Stimulated activated CD8-positive, alpha-beta memory T cell treated with anti-CD3 and anti-CD28 coated beads, Interleukin-15, amount 100 ng/mL, for 24 hours (primary cell): ENCODE measurements around the gene NMRK2.

ENCODE experiments used
- DNase-seq: peaks from one replicate; pipeline ENCODE4 v3.0.0-alpha.2; 2020; ENCODE audit warnings: low read depth

The NMRK2 gene

DNA sequence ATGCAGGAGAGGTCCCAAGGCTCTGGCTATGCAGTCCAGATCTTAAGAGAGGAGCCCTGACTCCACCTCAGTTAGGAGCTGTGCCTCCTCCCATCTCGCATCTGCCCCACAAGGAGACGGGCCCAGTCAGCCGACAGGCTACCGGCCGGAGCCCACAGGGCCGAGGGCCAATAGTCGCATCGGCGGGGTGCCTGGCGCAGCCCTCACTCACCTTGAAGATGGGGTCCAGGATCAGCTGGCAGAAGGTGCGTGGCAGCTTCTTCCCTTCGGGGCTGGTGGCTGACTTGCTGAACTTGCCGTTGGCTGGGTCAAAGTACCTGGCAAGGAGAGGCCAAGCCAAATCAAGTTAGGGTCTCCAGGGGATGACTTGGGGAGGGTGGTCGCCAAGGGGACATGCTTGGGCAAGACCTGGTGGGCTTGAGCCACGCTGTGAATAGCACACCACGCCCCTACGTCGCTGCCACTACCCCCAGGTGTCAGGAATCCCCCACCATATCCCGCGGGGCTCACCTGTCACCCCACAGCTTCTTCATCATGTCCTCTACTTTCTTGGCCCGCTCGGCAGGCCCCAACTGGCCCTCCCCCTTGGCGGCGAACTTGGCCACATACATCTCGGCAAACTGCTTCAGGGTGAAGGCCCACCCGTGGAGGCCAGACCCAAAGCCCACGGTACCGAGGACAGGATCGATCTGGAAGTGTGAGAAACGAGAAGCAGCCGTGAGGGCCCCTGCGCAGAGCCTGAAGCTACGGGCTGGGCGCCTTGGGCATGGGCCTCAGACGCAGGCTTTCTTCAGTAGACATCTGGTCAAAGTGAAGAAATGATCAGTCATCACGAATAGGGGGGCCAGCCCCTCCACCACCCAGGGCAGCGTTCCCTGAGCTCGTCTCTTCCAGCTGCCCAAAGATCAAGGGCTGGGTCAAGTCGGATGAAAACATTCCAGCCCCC is 49.1 kb downstream of the NMRK2 start:
- DNase-seq: no peak

DNA sequence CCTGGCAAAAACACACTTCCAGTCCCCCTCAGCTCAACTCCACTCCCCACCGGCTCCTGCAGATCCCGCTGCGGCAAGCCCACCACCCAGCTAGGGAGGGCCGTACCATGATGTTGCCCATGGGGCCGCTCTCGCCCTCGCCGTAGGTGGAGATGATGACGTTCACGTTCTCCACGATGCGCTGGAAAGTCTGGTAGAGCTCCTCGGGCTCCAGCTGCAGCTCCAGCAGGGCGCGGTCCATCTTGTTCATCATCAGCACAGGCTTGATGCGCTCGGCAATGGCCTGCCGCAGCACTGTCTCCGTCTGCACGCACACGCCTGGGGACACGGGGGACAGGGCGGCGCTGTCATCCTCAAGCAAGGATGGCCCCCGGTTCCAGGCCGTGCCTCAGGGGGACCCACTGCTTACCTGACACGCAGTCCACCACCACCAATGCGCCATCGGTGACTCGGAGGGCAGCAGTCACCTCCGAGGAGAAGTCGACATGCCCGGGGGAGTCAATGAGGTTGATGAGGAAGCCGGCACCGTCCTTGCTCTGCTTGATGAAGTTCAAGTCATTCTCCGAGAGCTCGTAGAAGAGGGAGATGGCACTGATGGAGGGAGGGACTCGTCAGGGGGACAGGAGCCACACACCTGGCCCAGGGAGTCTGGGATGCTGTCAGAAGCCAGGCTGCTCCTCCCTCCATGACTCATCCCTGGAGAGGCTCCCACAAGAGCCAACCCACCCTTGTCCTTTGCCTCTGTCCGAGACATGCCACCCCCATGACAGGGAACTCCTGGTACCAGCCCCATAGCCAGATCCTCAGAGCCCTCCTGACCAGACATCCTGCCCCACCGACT is 50.1 kb downstream of the NMRK2 start:
- no peak for DNase-seq

DNA sequence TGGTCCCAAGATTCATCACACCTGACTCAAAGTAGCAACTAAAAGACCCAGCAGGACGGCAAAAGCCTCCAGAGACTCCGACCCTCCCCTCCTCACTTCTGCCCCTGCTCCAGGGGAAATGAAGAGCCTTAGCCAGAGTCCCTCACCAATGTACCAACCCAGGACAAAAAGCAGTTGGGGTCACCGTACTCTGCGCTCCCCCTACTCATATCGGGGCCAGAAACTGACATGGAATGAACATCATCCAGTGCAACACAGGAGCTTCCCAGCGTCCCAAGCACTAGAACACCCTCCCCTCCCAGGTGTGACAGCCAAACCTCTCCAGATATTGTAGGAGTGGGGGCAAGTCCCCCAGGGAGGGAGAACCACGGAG is 50.7 kb downstream of the NMRK2 start:
- DNase-seq: no peak

DNA sequence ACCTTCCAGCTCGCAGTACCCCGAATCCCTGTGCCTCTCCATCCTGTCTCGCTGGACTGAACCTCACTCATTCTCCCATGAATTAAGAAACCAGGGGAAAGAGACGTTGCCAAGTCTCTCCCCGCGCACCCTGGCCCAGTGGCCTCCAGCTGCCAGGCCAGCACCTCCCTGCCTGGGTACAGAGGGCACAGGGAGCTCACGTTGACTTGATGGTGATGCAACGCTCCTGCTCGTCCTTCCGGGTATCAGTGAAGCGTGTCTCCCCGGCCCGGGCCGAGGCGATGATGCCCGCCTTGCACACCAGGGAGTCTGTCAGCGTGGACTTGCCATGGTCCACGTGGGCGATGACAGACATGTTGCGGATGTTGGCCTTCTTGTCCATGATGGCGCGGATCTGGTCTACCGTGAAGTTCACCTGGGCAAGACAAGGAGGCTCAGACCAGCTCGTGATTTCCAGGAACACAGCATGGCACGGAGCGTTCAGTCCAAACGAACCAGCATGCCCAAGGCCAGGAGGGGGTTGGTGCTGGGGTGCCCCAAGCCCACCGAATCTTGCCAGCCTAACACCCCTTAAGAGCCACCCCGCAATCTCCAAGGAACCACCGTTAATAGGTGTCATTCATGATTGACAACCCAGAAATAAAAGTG is 51.2 kb downstream of the NMRK2 start:
- no peak for DNase-seq

DNA sequence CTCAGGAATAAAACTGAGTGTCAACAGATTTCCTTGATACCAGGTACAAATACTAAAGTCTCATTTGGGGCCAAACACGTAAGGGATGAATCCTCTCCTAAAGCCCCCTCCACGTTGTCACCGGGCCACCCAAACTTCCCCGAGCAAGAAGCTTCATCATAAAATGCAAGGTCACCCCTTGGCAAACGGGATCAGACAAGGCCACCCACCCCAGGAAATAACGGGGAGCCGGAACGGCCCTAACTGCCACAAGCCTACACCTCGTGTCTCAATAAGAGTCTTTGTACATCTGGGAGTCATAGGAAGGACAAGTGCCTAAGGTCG is 51.7 kb downstream of the NMRK2 start:
- DNase-seq: no peak

DNA sequence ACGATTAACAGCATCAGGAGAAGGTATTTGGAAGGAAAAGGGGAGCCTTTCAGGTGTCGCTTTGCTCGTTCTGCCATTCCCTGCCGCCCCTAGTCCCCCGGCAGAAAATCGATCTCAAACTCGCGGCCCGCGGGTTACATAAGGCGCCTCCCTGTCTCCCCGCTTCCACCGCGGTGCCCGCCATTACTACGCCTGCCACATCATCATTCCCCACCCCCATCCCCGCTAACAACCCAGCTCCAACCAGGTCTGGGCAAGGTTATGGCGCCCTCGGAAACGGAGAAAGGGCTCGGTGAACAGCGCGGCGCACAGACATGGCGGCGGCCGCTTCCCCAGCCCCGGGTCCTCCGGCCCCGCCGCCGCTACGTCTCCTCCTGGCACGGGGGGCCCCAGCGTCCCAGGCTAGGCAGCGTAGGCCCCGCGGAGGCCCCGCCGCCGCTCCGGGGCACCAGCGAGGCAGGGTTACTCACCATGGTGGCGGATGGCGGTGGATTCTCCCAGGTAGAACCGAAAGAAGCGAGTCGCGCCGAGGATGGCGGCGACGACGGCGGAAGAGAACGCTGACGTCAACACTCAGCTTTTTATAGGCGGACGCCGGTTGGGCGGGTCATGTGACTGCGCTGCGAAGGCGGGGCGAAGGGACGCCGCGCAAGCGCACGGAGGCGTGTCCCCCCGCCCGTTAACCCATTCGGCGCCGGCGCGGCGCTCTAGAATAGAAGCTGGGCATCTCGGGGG is 52.2 kb downstream of the NMRK2 start, which contains the start of gene EEF2:
TSS of gene EEF2 (minus strand) at position 556 of the 735 bp plus-strand sequence. CDS start at position 473, 83 bp downstream.
- peak; percentile 85 for DNase-seq

DNA sequence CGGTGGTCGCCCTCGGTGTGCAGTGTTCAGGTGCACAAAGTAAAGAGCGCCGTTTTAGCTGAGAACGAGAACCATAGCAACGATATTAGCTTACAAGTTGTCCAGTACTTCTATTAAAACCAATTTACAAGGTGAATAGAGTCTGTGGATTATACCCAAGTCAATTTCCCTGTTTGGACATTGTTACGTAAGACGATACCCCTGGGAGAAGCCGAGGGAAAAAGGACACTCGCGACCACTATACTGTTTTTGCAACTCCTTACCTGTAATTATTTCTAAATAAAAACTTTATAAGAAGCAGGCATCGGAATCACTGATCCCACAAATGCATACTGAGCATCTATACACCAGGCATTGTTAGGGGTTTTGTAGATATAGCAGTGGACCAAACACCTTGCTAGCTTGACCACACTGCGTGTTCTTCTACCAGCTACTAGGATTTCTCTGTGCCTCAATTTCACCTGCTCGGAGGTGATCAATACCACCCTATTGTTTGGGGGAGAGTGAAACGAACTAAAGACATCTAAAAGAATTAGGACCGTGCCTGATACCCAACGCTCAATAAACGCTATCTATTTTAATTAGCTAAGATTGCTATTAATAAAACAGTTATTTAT is 52.9 kb downstream of the NMRK2 start:
- DNase-seq: no peak

DNA sequence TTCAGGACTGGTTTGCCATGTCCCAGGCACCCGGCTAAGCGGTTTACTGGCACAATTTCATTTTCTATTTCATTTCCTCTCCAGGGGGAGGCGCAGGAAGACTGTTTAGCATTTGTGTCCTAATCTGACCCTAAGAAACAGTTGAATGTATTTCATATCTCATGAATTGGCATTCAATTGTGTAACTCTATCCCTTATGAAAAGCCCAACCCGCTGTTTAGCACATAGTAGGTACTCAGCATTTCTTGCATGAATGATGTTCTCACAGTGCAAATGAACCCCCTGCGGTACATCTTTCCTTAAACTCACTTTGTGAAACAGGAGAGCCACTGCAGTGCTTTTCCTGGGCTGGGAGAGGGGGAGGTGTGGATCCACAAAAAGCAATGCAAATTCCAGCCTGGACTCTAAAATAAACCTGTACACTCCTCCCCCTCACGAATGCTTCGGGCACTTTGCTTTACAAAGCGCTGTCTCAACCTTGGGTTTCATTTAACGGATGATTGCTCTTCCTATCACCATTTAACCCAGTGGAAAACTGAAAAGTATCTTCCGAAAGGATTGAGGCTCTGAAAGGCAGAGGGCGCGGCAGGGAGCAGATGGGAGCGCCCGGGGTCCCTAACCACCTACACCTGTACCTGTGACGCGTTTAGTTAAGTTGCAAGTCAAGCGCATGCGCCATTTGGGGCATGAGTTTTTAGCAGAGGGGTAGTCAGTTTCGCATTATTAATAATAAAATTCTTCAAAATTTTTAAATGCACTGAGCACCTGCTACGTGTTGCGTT is 53.6 kb downstream of the NMRK2 start:
- DNase-seq: no peak

DNA sequence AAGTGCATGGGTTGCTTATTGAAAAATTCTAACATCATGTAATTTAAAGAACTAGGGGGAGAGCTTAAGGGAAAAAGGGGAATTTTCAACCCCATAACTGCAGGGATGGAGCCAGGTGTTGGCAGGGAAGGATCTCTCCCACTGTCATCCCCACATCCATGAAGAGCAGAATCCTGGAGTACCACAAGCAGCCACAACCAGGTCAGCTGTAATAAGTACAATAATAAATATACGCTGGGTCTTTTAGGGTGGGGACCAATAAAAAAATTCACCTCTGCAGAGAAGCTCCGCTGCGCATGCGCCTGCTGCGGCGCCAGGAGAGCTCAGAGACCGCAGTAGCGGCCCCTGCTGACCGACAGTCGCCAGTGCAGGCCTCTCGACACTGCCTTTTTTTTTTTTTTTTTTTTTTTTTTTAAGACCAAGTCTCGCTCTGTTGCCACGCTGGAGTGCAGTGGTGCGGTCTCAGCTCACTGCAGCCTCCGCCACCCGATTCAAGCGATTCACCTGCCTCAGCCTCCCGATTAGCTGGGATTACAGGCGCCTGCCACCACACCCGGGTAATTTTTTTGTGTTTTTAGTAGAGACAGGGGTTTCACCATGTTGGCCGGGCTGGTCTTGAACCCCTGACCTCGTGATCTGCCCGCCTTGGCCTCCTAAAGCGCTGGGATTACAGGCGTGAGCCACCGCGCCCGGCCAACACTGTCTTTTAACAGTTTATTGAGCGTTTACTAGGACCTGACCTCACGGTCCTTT is 54.9 kb downstream of the NMRK2 start:
- peak; percentile 71 for DNase-seq

DNA sequence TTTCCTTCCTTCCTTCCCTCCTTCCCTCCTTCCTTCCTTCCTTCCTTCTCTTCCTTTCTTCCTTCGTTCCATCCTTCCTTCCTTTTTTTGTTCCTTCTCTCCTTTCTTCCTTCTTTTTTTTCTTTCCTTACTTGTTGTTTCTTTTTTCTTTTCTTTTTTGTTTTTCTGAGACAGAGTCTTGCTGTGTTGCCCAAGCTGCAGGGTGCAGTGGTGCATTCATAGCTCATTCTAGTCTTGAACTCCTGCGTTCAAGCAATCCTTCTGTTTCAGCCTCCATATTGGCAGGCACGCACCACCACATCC is 57.9 kb downstream of the NMRK2 start:
- no peak for DNase-seq
